Activated naive CD4-positive, alpha-beta T cell treated with anti-CD3 and anti-CD28 coated beads for 36 hours (primary cell): ENCODE results near the gene IL31. TPM values are rescaled to one million over a fixed set of nuclear protein-coding genes. Genes with fewer than 3 reads are reported as not detected.

Experiments used
- CTCF ChIA-PET: fragments of 350-600 bp; sonication (Branson Sonifier 250); formaldehyde crosslinking; loops from one replicate; lab custom pipeline; 2021; ENCODE audit warnings: antibody characterized with exemption; lab: Charles Lee
- DNase-seq: peaks from one replicate; pipeline ENCODE4 v3.0.0-alpha.2; 2020
- H3K27ac Mint-ChIP-seq: one replicate; pipeline ENCODE4 v1.8.0; 2021; ENCODE audit warnings: mild to moderate bottlenecking, mixed read lengths
- H3K27me3 Mint-ChIP-seq: one replicate; pipeline ENCODE4 v1.8.0; 2021; ENCODE audit warnings: low read depth, mixed read lengths
- H3K36me3 Mint-ChIP-seq: one replicate; pipeline ENCODE4 v1.8.0; 2021; ENCODE audit warnings: low read depth, mixed read lengths
- H3K4me1 Mint-ChIP-seq: one replicate; pipeline ENCODE4 v1.8.0; 2021; ENCODE audit warnings: low read depth, mixed read lengths
- H3K4me3 Mint-ChIP-seq: one replicate; pipeline ENCODE4 v1.8.0; 2021; ENCODE audit warnings: mild to moderate bottlenecking, moderate library complexity, mixed read lengths
- H3K9me3 Mint-ChIP-seq: one replicate; pipeline ENCODE4 v1.8.0; 2021; ENCODE audit warnings: mixed read lengths
- intact Hi-C: fragments of 100-400 bp; cut with micrococcal nuclease; formaldehyde crosslinking; loops from one replicate; pipeline ENCODE4 v1.15.1; 2023
- total RNA-seq, 2 experiments: library from RNA; stranded (reverse); gene quantifications; one replicate each; pipeline ENCODE4 v1.2.3, GENCODE V29; 2021

IL31 gene
- total RNA-seq, 2 experiments from 2014 or later = not detected

GRCh38 chr12:122135437-122136031 lies 38.5 kb downstream of the IL31 start:
- H3K36me3 Mint-ChIP-seq = peaks cover 2% of the 10 kb centered on the region
- H3K27me3 Mint-ChIP-seq = no peaks in the 10 kb centered on the region

GRCh38 chr12:122133192-122133950 lies 40.6 kb downstream of the IL31 start:
- no peak overlapping the region for H3K27ac Mint-ChIP-seq

More at GRCh38 chr12:122135437-122136031, 38.5 kb downstream of the IL31 start:
- intact Hi-C loops = no loop called here
- no peak overlapping the region for H3K4me3 Mint-ChIP-seq
- no peak for DNase-seq
- H3K9me3 Mint-ChIP-seq = no peaks in the 10 kb centered on the region
- no peak overlapping the region for H3K27ac Mint-ChIP-seq
- CTCF ChIA-PET = no interaction called here
- no peaks in the 10 kb centered on the region for H3K4me1 Mint-ChIP-seq

GRCh38 chr12:122130150-122130549 lies 43.9 kb downstream of the IL31 start:
- CTCF ChIA-PET = interaction anchor here (0.7 to 1.3 kb wide), 6 partner anchors 28 to 223 kb away, joined by 3 to 4 read pairs (median 4); partner anchors contain the start of gene LRRC43
- DNase-seq = no peak
- intact Hi-C loops = no loop called here
- Mint-ChIP-seq H3K4me1 (peaks cover 10% of the 10 kb centered on the region), H3K27me3 (no peaks in the 10 kb centered on the region), H3K36me3 (peaks cover 2% of the 10 kb centered on the region), H3K4me3 (no peak overlapping the region), H3K27ac (no peak overlapping the region), H3K9me3 (no peaks in the 10 kb centered on the region)

More at GRCh38 chr12:122133192-122133950, 40.6 kb downstream of the IL31 start:
- no peak for DNase-seq
- Mint-ChIP-seq H3K36me3 (peaks cover 2% of the 10 kb centered on the region), H3K27me3 (no peaks in the 10 kb centered on the region), H3K9me3 (no peaks in the 10 kb centered on the region), H3K4me1 (no peaks in the 10 kb centered on the region), H3K4me3 (no peak overlapping the region)
- CTCF ChIA-PET = interaction anchor here (1.0 to 1.9 kb wide), 3 partner anchors 10 to 70 kb away, joined by 4 to 11 read pairs (median 4); no protein-coding TSS in a partner anchor
- intact Hi-C loops = no loop called here

- Mint-ChIP-seq H3K4me3 (no peak overlapping the region), H3K27me3 (no peaks in the 10 kb centered on the region), H3K9me3 (no peaks in the 10 kb centered on the region), H3K4me1 (peaks cover 13% of the 10 kb centered on the region), H3K27ac (no peak overlapping the region), H3K36me3 (peaks cover 2% of the 10 kb centered on the region)
- CTCF ChIA-PET = interaction anchor here (0.7 kb wide), 1 partner anchor 61 kb away, joined by 3 read pairs; no protein-coding TSS in a partner anchor
- no peak for DNase-seq
- intact Hi-C loops = no loop called here
Observed at GRCh38 chr12:122129131-122129530, 44.9 kb downstream of the IL31 start.

- CTCF ChIA-PET = no interaction called here
- DNase-seq = no peak
- H3K27me3 Mint-ChIP-seq = no peaks in the 10 kb centered on the region
Observed at GRCh38 chr12:122128481-122128880, 45.5 kb downstream of the IL31 start.

GRCh38 chr12:122127839-122128238 lies 46.2 kb downstream of the IL31 start:
- CTCF ChIA-PET = interaction anchor here (0.5 to 0.9 kb wide), 3 partner anchors 73 to 678 kb away, joined by 3 to 6 read pairs (median 3); no protein-coding TSS in a partner anchor
- H3K4me3 Mint-ChIP-seq = no peak overlapping the region
- peaks cover 23% of the 10 kb centered on the region for H3K4me1 Mint-ChIP-seq
- no peaks in the 10 kb centered on the region for H3K9me3 Mint-ChIP-seq
- no peaks in the 10 kb centered on the region for H3K27me3 Mint-ChIP-seq
- H3K27ac Mint-ChIP-seq = no peak overlapping the region
- no peak for DNase-seq
- no peaks in the 10 kb centered on the region for H3K36me3 Mint-ChIP-seq
- intact Hi-C loops = no loop called here

More at GRCh38 chr12:122128481-122128880, 45.5 kb downstream of the IL31 start:
- Mint-ChIP-seq H3K4me3 (no peak overlapping the region), H3K4me1 (peaks cover 17% of the 10 kb centered on the region), H3K27ac (no peak overlapping the region), H3K36me3 (peaks cover 1% of the 10 kb centered on the region), H3K9me3 (no peaks in the 10 kb centered on the region)
- intact Hi-C loops = no loop called here

GRCh38 chr12:122126713-122127597 lies 47.1 kb downstream of the IL31 start:
- H3K9me3 Mint-ChIP-seq = no peaks in the 10 kb centered on the region
- no peak overlapping the region for H3K27ac Mint-ChIP-seq
- H3K36me3 Mint-ChIP-seq = no peaks in the 10 kb centered on the region
- intact Hi-C loops = no loop called here
- peaks cover 27% of the 10 kb centered on the region for H3K4me1 Mint-ChIP-seq
- CTCF ChIA-PET = interaction anchor here (0.6 to 5.1 kb wide), 3 partner anchors 71 to 679 kb away, joined by 3 to 78 read pairs (median 6); no protein-coding TSS in a partner anchor
- H3K4me3 Mint-ChIP-seq = no peak overlapping the region
- no peaks in the 10 kb centered on the region for H3K27me3 Mint-ChIP-seq
- DNase-seq = no peak

GRCh38 chr12:122126342-122126635 lies 47.7 kb downstream of the IL31 start:
- Mint-ChIP-seq H3K9me3 (no peaks in the 10 kb centered on the region), H3K27me3 (no peaks in the 10 kb centered on the region), H3K36me3 (no peaks in the 10 kb centered on the region), H3K4me3 (no peak overlapping the region), H3K27ac (no peak overlapping the region), H3K4me1 (peaks cover 33% of the 10 kb centered on the region)
- DNase-seq = no peak
- intact Hi-C loops = no loop called here
- CTCF ChIA-PET = interaction anchor here (5.1 kb wide), 1 partner anchor 71 kb away, joined by 78 read pairs; no protein-coding TSS in a partner anchor

- CTCF ChIA-PET = interaction anchor here (1.3 to 5.1 kb wide), 2 partner anchors 57 to 70 kb away, joined by 6 to 78 read pairs; no protein-coding TSS in a partner anchor
- Mint-ChIP-seq H3K36me3 (no peaks in the 10 kb centered on the region), H3K4me3 (no peak overlapping the region), H3K27ac (no peak overlapping the region), H3K9me3 (no peaks in the 10 kb centered on the region), H3K27me3 (no peaks in the 10 kb centered on the region), H3K4me1 (peaks cover 35% of the 10 kb centered on the region)
- intact Hi-C loops = no loop called here
- no peak for DNase-seq
Observed at GRCh38 chr12:122125452-122126341, 48.3 kb downstream of the IL31 start.

GRCh38 chr12:122124370-122124769 lies 49.7 kb downstream of the IL31 start:
- Mint-ChIP-seq H3K9me3 (no peaks in the 10 kb centered on the region), H3K4me1 (peaks cover 40% of the 10 kb centered on the region), H3K27me3 (no peaks in the 10 kb centered on the region), H3K36me3 (no peaks in the 10 kb centered on the region), H3K27ac (no peak overlapping the region), H3K4me3 (no peak overlapping the region)
- intact Hi-C loops = loop anchor here (5.0 kb wide), 1 partner anchor 207 kb away; the partner anchor contains the start of gene CFAP251
- no peak for DNase-seq
- CTCF ChIA-PET = interaction anchor here (0.7 to 5.1 kb wide), 14 partner anchors 13 to 329 kb away, joined by 3 to 78 read pairs (median 8); partner anchors contain the start of gene B3GNT4

- H3K4me1 Mint-ChIP-seq = peaks cover 40% of the 10 kb centered on the region
- intact Hi-C loops = loop anchor here (1.0 to 5.0 kb wide), 4 partner anchors 45 to 206 kb away; partner anchors contain the start of genes CFAP251 and MLXIP
- no peak for DNase-seq
- H3K27ac Mint-ChIP-seq = no peak overlapping the region
- CTCF ChIA-PET = interaction anchor here (0.6 to 5.1 kb wide), 37 partner anchors 9 to 328 kb away, joined by 3 to 78 read pairs (median 5); no protein-coding TSS in a partner anchor
- no peaks in the 10 kb centered on the region for H3K9me3 Mint-ChIP-seq
- H3K4me3 Mint-ChIP-seq = no peak overlapping the region
- no peaks in the 10 kb centered on the region for H3K36me3 Mint-ChIP-seq
- no peaks in the 10 kb centered on the region for H3K27me3 Mint-ChIP-seq
Observed at GRCh38 chr12:122123761-122124145, 50.3 kb downstream of the IL31 start.
